ENCODE data around the gene SP2. TPM values are rescaled to one million over a fixed set of nuclear protein-coding genes. Genes with fewer than 3 reads are reported as not detected.
A peak's percentile ranks its signal among the peaks of the same experiment; 100 is the strongest.
"Not testable (repeated sequence)": the region's sequence is repeated elsewhere in the genome, so short reads cannot be mapped to it uniquely, and the experiment has no call there.

Gene SP2
- total and polyA plus RNA-seq, 4 experiments from 2014 or later: 3.0 to 39.9 (median 28.4) TPM

GRCh38 chr17:47929218-47930000 is 33.4 kb downstream of the SP2 start:
- Histone ChIP-seq H3K27ac (ENCODE audit: low read depth, low read length) (no peak overlapping the region), H3K36me3 (ENCODE audit: insufficient read depth, low read length) (peaks cover 30% of the 10 kb centered on the region), H3K27me3 (ENCODE audit: insufficient read depth, low read length) (no peaks in the 10 kb centered on the region), H3K4me3 (ENCODE audit: low read length in 2 of 2) (no peak overlapping the region), H3K4me1 (ENCODE audit: insufficient read depth, low read length) (no peaks in the 10 kb centered on the region), H3K9me3 (ENCODE audit: control insufficient read depth in 1 of 2, low read length in 2 of 2) (no peaks in the 10 kb centered on the region)
- intact Hi-C loops (cut with micrococcal nuclease): no loop called here
- Mint-ChIP-seq H3K4me3 (no peak overlapping the region), H3K36me3 (peaks cover 28 to 51% of the 10 kb centered on the region in 2 donors), H3K27me3 (no peaks in the 10 kb centered on the region), H3K9me3 (peaks cover 0 to 3% (median 0%) of the 10 kb centered on the region in 8 donors), H3K4me1 (peaks cover 0 to 4% (median 0%) of the 10 kb centered on the region in 4 donors), H3K27ac (peak overlapping the region in 1 of 7 donors; percentile 46)
- ChIA-PET CTCF (ENCODE audit: partially characterized antibody) (interaction anchor here (1.2 to 1.7 kb wide), 5 partner anchors 16 to 98 kb away, joined by 4 to 5 read pairs (median 4); no protein-coding TSS in a partner anchor), POLR2A (ENCODE audit: partially characterized antibody) (interaction anchor here (0.6 to 1.3 kb wide), 2 partner anchors 12 to 34 kb away, joined by 3 to 4 read pairs; partner anchors contain the start of genes PNPO and SP2)
- DNase-seq: no peak

GRCh38 chr17:47931848-47932247 is 35.8 kb downstream of the SP2 start:
- peaks cover 0 to 2% (median under 1%) of the 10 kb centered on the region in 4 donors for H3K4me1 Mint-ChIP-seq
- H3K27me3 Mint-ChIP-seq: no peaks in the 10 kb centered on the region
- no peaks in the 10 kb centered on the region for H3K4me1 ChIP-seq (ENCODE audit: insufficient read depth, low read length)
- H3K4me3 Mint-ChIP-seq: no peak overlapping the region
- no peaks in the 10 kb centered on the region for H3K27me3 ChIP-seq (ENCODE audit: insufficient read depth, low read length)
- DNase-seq: no peak
- H3K27ac ChIP-seq (ENCODE audit: low read depth, low read length): no peak overlapping the region
- H3K9me3 Mint-ChIP-seq: peaks cover 0 to 2% (median 0%) of the 10 kb centered on the region in 8 donors
- H3K9me3 ChIP-seq (ENCODE audit: control insufficient read depth in 1 of 2, low read length in 2 of 2): no peaks in the 10 kb centered on the region
- intact Hi-C loops (cut with micrococcal nuclease): no loop called here
- POLR2A ChIA-PET (ENCODE audit: partially characterized antibody): no interaction called here
- H3K36me3 Mint-ChIP-seq: peaks cover 17 to 33% of the 10 kb centered on the region in 2 donors
- CTCF ChIA-PET (ENCODE audit: partially characterized antibody): interaction anchor here (0.6 to 11.4 kb wide), 2 partner anchors 17 to 200 kb away, joined by 4 to 98 read pairs; no protein-coding TSS in a partner anchor
- H3K4me3 ChIP-seq (ENCODE audit: low read length in 2 of 2): no peak overlapping the region
- H3K27ac Mint-ChIP-seq: peak overlapping the region in 2 of 7 donors; percentile 23 to 81
- peaks cover 6% of the 10 kb centered on the region for H3K36me3 ChIP-seq (ENCODE audit: insufficient read depth, low read length)

- Histone ChIP-seq H3K27ac (ENCODE audit: low read depth, low read length) (no peak overlapping the region), H3K9me3 (ENCODE audit: control insufficient read depth in 1 of 2, low read length in 2 of 2) (no peaks in the 10 kb centered on the region), H3K4me3 (ENCODE audit: low read length in 2 of 2) (no peak overlapping the region), H3K36me3 (ENCODE audit: insufficient read depth, low read length) (no peaks in the 10 kb centered on the region), H3K4me1 (ENCODE audit: insufficient read depth, low read length) (no peaks in the 10 kb centered on the region), H3K27me3 (ENCODE audit: insufficient read depth, low read length) (no peaks in the 10 kb centered on the region)
- Mint-ChIP-seq H3K4me1 (peaks cover 0 to 2% (median 0%) of the 10 kb centered on the region in 4 donors), H3K4me3 (no peak overlapping the region), H3K27ac (peak overlapping the region in 1 of 7 donors; percentile 41), H3K27me3 (no peaks in the 10 kb centered on the region), H3K36me3 (peaks cover 5 to 9% of the 10 kb centered on the region in 2 donors), H3K9me3 (peaks cover 0 to 2% (median 0%) of the 10 kb centered on the region in 8 donors)
- intact Hi-C loops (cut with micrococcal nuclease): no loop called here
- DNase-seq: no peak
- ChIA-PET POLR2A (ENCODE audit: partially characterized antibody) (interaction anchor here (2.0 kb wide), 1 partner anchor 15 kb away, joined by 4 read pairs; no protein-coding TSS in a partner anchor), CTCF (ENCODE audit: partially characterized antibody) (interaction anchor here (11.4 kb wide), 1 partner anchor 14 kb away, joined by 98 read pairs; no protein-coding TSS in a partner anchor)
Observed at GRCh38 chr17:47934856-47935255, 38.8 kb downstream of the SP2 start.

- POLR2A ChIA-PET (ENCODE audit: partially characterized antibody): interaction anchor here (1.3 to 2.0 kb wide), 2 partner anchors 15 to 40 kb away, joined by 4 to 5 read pairs; partner anchors contain the start of gene SP2
- H3K9me3 Mint-ChIP-seq; H3K27ac ChIP-seq (ENCODE audit: low read depth, low read length); H3K27me3 ChIP-seq (ENCODE audit: insufficient read depth, low read length); H3K36me3 ChIP-seq (ENCODE audit: insufficient read depth, low read length); H3K4me1 ChIP-seq (ENCODE audit: insufficient read depth, low read length); H3K4me1 Mint-ChIP-seq; H3K27me3 Mint-ChIP-seq; H3K27ac Mint-ChIP-seq; H3K4me3 Mint-ChIP-seq; H3K9me3 ChIP-seq (ENCODE audit: control insufficient read depth in 1 of 2, low read length in 2 of 2); DNase-seq; intact Hi-C loops (cut with micrococcal nuclease); H3K4me3 ChIP-seq (ENCODE audit: low read length in 2 of 2); H3K36me3 Mint-ChIP-seq: not testable (repeated sequence)
- CTCF ChIA-PET (ENCODE audit: partially characterized antibody): interaction anchor here (1.5 to 11.4 kb wide), 2 partner anchors 14 to 20 kb away, joined by 4 to 98 read pairs; no protein-coding TSS in a partner anchor
Observed at GRCh38 chr17:47935468-47935867, 39.4 kb downstream of the SP2 start.

GRCh38 chr17:47935961-47936360 is 39.9 kb downstream of the SP2 start:
- no peak overlapping the region for H3K4me3 Mint-ChIP-seq
- peaks cover 0 to 2% (median 0%) of the 10 kb centered on the region in 8 donors for H3K9me3 Mint-ChIP-seq
- no peak overlapping the region for H3K27ac Mint-ChIP-seq
- no peaks in the 10 kb centered on the region for H3K27me3 ChIP-seq (ENCODE audit: insufficient read depth, low read length)
- no peaks in the 10 kb centered on the region for H3K9me3 ChIP-seq (ENCODE audit: control insufficient read depth in 1 of 2, low read length in 2 of 2)
- H3K27me3 Mint-ChIP-seq: no peaks in the 10 kb centered on the region
- ChIA-PET CTCF (ENCODE audit: partially characterized antibody) (interaction anchor here (1.5 to 11.4 kb wide), 3 partner anchors 13 to 34 kb away, joined by 4 to 98 read pairs (median 6); no protein-coding TSS in a partner anchor), POLR2A (ENCODE audit: partially characterized antibody) (interaction anchor here (1.3 to 2.0 kb wide), 2 partner anchors 14 to 40 kb away, joined by 4 to 5 read pairs; partner anchors contain the start of gene SP2)
- H3K4me1 Mint-ChIP-seq: peaks cover 2 to 8% (median 3%) of the 10 kb centered on the region in 4 donors
- DNase-seq: no peak
- H3K4me3 ChIP-seq (ENCODE audit: low read length in 2 of 2): no peak overlapping the region
- no peak overlapping the region for H3K27ac ChIP-seq (ENCODE audit: low read depth, low read length)
- H3K36me3 Mint-ChIP-seq: peaks cover 0 to 3% of the 10 kb centered on the region in 2 donors
- intact Hi-C loops (cut with micrococcal nuclease): no loop called here
- H3K4me1 ChIP-seq (ENCODE audit: insufficient read depth, low read length): peaks cover 3% of the 10 kb centered on the region
- H3K36me3 ChIP-seq (ENCODE audit: insufficient read depth, low read length): no peaks in the 10 kb centered on the region

GRCh38 chr17:47937941-47938340 is 41.9 kb downstream of the SP2 start:
- Mint-ChIP-seq H3K27me3 (no peaks in the 10 kb centered on the region), H3K4me3 (no peak overlapping the region), H3K27ac (no peak overlapping the region), H3K4me1 (peaks cover 10 to 21% (median 16%) of the 10 kb centered on the region in 4 donors), H3K36me3 (peaks cover 0 to 4% of the 10 kb centered on the region in 2 donors), H3K9me3 (no peaks in the 10 kb centered on the region)
- no peaks in the 10 kb centered on the region for H3K36me3 ChIP-seq (ENCODE audit: insufficient read depth, low read length)
- no peak for DNase-seq
- CTCF ChIA-PET (ENCODE audit: partially characterized antibody): interaction anchor here (2.1 to 11.4 kb wide), 2 partner anchors 11 to 32 kb away, joined by 6 to 98 read pairs; no protein-coding TSS in a partner anchor
- H3K27me3 ChIP-seq (ENCODE audit: insufficient read depth, low read length): no peaks in the 10 kb centered on the region
- H3K4me1 ChIP-seq (ENCODE audit: insufficient read depth, low read length): peaks cover 13% of the 10 kb centered on the region
- POLR2A ChIA-PET (ENCODE audit: partially characterized antibody): no interaction called here
- intact Hi-C loops (cut with micrococcal nuclease): no loop called here
- H3K9me3 ChIP-seq (ENCODE audit: control insufficient read depth in 1 of 2, low read length in 2 of 2): no peaks in the 10 kb centered on the region
- H3K4me3 ChIP-seq (ENCODE audit: low read length in 2 of 2): no peak overlapping the region
- no peak overlapping the region for H3K27ac ChIP-seq (ENCODE audit: low read depth, low read length)

Measured in CD4-positive, alpha-beta memory T cell (primary cell).